H1 (cell line): ENCODE data around the gene AGAP1.

ENCODE experiments used
- BACH1 ChIP-seq: IDR thresholded peaks from 2 replicates; pipeline ENCODE4 v1.6.1; 2012; ENCODE audit warnings: low read length, improper control_type of control experiment
- EGR1 ChIP-seq: IDR thresholded peaks from 2 replicates; pipeline ENCODE4 v1.6.1; 2011; ENCODE audit warnings: low read depth, low read length, borderline replicate concordance
- EZH2 ChIP-seq: fragments of 200-600 bp; sonication (generic); IDR thresholded peaks from 2 replicates; pipeline ENCODE4 v1.7.1; 2012; ENCODE audit warnings: low read depth, mild to moderate bottlenecking, moderate library complexity, low read length, inconsistent platforms; ENCODE audit not compliant: severe bottlenecking
- TCF12 ChIP-seq: IDR thresholded peaks from 2 replicates; pipeline ENCODE4 v1.6.1; 2011; ENCODE audit warnings: low read depth, mild to moderate bottlenecking, low read length
- ZNF274 ChIP-seq: IDR thresholded peaks from 2 replicates; pipeline ENCODE4 v1.7.0; 2012; ENCODE audit warnings: low read length, borderline replicate concordance; ENCODE audit errors: extremely low read depth
- TF ChIP-seq, protein P1 (sequence below), 3 experiments: IDR thresholded peaks; 1 replicate in 2 of 3; 2 replicates in 1 of 3; pipeline versions ENCODE4 v1.5.1 to v1.6.1; 2011; ENCODE audit warnings: low read length in 3 of 3, mild to moderate bottlenecking in 3 of 3, inconsistent platforms in 2 of 3, low read depth in 1 of 3, moderate library complexity in 1 of 3; ENCODE audit not compliant: insufficient read depth in 1 of 3; ENCODE audit errors: control extremely low read depth in 1 of 3

DNA sequence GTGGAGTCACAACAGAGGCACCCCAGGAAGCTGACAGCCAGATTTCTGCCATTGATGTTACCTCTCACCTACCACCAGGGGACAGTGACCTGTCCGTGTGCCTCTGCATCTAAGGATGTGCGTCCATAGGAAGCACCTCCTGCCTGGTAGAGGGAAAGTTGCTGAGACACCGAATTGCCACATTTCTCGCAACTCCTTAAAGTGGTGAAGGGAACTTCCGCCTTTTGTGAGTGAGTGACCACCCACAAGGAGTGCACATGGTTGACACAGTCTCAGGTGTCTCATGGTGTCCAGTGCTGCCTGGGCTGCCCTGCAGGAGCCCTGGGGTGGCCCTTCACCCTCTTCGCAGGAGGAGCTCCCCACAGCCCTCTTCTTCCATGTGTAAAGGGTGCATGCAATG lies 472.6 kb downstream of the AGAP1 start:
- TF ChIP-seq EGR1 (no peak), TCF12 (no peak), BACH1 (no peak), ZNF274 (no peak), EZH2 (no peak)
- TF ChIP-seq, protein P1, sequence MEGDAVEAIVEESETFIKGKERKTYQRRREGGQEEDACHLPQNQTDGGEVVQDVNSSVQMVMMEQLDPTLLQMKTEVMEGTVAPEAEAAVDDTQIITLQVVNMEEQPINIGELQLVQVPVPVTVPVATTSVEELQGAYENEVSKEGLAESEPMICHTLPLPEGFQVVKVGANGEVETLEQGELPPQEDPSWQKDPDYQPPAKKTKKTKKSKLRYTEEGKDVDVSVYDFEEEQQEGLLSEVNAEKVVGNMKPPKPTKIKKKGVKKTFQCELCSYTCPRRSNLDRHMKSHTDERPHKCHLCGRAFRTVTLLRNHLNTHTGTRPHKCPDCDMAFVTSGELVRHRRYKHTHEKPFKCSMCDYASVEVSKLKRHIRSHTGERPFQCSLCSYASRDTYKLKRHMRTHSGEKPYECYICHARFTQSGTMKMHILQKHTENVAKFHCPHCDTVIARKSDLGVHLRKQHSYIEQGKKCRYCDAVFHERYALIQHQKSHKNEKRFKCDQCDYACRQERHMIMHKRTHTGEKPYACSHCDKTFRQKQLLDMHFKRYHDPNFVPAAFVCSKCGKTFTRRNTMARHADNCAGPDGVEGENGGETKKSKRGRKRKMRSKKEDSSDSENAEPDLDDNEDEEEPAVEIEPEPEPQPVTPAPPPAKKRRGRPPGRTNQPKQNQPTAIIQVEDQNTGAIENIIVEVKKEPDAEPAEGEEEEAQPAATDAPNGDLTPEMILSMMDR (IDR thresholded peaks at IDR 0.05; ENCODE audit: control extremely low read depth in 1 of 3, insufficient read depth in 1 of 3, low read depth in 1 of 3, low read length in 3 of 3), result peak; percentile 36 to 66 (median 55)
